ENCODE results near the gene ZBTB5.

Gene ZBTB5

GRCh38 chr9:37410354-37410861 lies 54.8 kb downstream of the ZBTB5 start:
- H3K4me3 ChIP-seq (ENCODE audit: low read depth in 1 of 2, low read length in 2 of 2): no peak overlapping the region
- H3K9ac ChIP-seq (ENCODE audit: low read depth, low read length): no peak overlapping the region
- H3K27me3 ChIP-seq (ENCODE audit: insufficient read depth, low read length, poor library complexity): no peaks in the 10 kb centered on the region

GRCh38 chr9:37408933-37409710 lies 56.1 kb downstream of the ZBTB5 start:
- Histone ChIP-seq H3K4me1 (ENCODE audit: insufficient read depth, low read length) (no peaks in the 10 kb centered on the region), H4K20me1 (ENCODE audit: insufficient read depth, low read length) (no peaks in the 10 kb centered on the region), H3K36me3 (ENCODE audit: insufficient read depth, low read length) (no peaks in the 10 kb centered on the region), H3K27ac (ENCODE audit: low read length) (no peak overlapping the region), H3K9ac (ENCODE audit: low read depth, low read length) (no peak overlapping the region), H3K4me2 (ENCODE audit: insufficient read depth, low read length) (no peak overlapping the region), H3K4me3 (ENCODE audit: low read depth in 1 of 2, low read length in 2 of 2) (no peak overlapping the region), H3K79me2 (ENCODE audit: insufficient read depth, low read length) (no peaks in the 10 kb centered on the region), H2AFZ (ENCODE audit: low read depth, low read length) (no peak overlapping the region), H3K27me3 (ENCODE audit: insufficient read depth, low read length, poor library complexity) (no peaks in the 10 kb centered on the region), H3K9me3 (ENCODE audit: insufficient read depth, low read length, severe bottlenecking) (no peaks in the 10 kb centered on the region)
- peak; percentile 37 for DNase-seq
- TF ChIP-seq EZH2 (IDR thresholded peaks at IDR 0.05; ENCODE audit: borderline replicate concordance, low read depth, low read length, severe bottlenecking) (no peak), CTCF (IDR thresholded peaks at IDR 0.05; ENCODE audit: borderline replicate concordance, extremely low read depth, low read length, poor library complexity, severe bottlenecking) (no peak)
- ATAC-seq (ENCODE audit: insufficient read depth, low read depth): peak; percentile 66

More at GRCh38 chr9:37410354-37410861, 54.8 kb downstream of the ZBTB5 start:
- H3K4me1 ChIP-seq (ENCODE audit: insufficient read depth, low read length): peaks cover 2% of the 10 kb centered on the region
- TF ChIP-seq CTCF (IDR thresholded peaks at IDR 0.05; ENCODE audit: borderline replicate concordance, extremely low read depth, low read length, poor library complexity, severe bottlenecking) (no peak), EZH2 (IDR thresholded peaks at IDR 0.05; ENCODE audit: borderline replicate concordance, low read depth, low read length, severe bottlenecking) (no peak)
- DNase-seq (no peak), ATAC-seq (ENCODE audit: insufficient read depth, low read depth) (no peak)
- no peaks in the 10 kb centered on the region for H3K9me3 ChIP-seq (ENCODE audit: insufficient read depth, low read length, severe bottlenecking)
- no peaks in the 10 kb centered on the region for H3K36me3 ChIP-seq (ENCODE audit: insufficient read depth, low read length)
- H4K20me1 ChIP-seq (ENCODE audit: insufficient read depth, low read length): no peaks in the 10 kb centered on the region
- no peaks in the 10 kb centered on the region for H3K79me2 ChIP-seq (ENCODE audit: insufficient read depth, low read length)
- H2AFZ ChIP-seq (ENCODE audit: low read depth, low read length): no peak overlapping the region
- no peak overlapping the region for H3K27ac ChIP-seq (ENCODE audit: low read length)
- H3K4me2 ChIP-seq (ENCODE audit: insufficient read depth, low read length): no peak overlapping the region

GRCh38 chr9:37407468-37407867 lies 57.8 kb downstream of the ZBTB5 start:
- Histone ChIP-seq H3K4me2 (ENCODE audit: insufficient read depth, low read length) (no peak overlapping the region), H3K9ac (ENCODE audit: low read depth, low read length) (no peak overlapping the region), H3K27ac (ENCODE audit: low read length) (no peak overlapping the region), H2AFZ (ENCODE audit: low read depth, low read length) (no peak overlapping the region), H3K4me1 (ENCODE audit: insufficient read depth, low read length) (no peaks in the 10 kb centered on the region), H3K27me3 (ENCODE audit: insufficient read depth, low read length, poor library complexity) (no peaks in the 10 kb centered on the region), H3K9me3 (ENCODE audit: insufficient read depth, low read length, severe bottlenecking) (no peaks in the 10 kb centered on the region), H3K4me3 (ENCODE audit: low read depth in 1 of 2, low read length in 2 of 2) (no peak overlapping the region), H3K36me3 (ENCODE audit: insufficient read depth, low read length) (no peaks in the 10 kb centered on the region), H4K20me1 (ENCODE audit: insufficient read depth, low read length) (no peaks in the 10 kb centered on the region), H3K79me2 (ENCODE audit: insufficient read depth, low read length) (no peaks in the 10 kb centered on the region)
- TF ChIP-seq CTCF (IDR thresholded peaks at IDR 0.05; ENCODE audit: borderline replicate concordance, extremely low read depth, low read length, poor library complexity, severe bottlenecking) (peak; percentile 51), EZH2 (IDR thresholded peaks at IDR 0.05; ENCODE audit: borderline replicate concordance, low read depth, low read length, severe bottlenecking) (no peak)
- no peak for DNase-seq
- 0 out of 3 replicates have a peak, but pooled peaks have one; percentile 37 for ATAC-seq (ENCODE audit: insufficient read depth, low read depth)

All from DND-41 (cell line).